Myocyte (in vitro differentiated cells): ENCODE data around the gene QPCTL. TPM values are rescaled to one million over a fixed set of nuclear protein-coding genes. Genes with fewer than 3 reads are reported as not detected.
"Not testable (repeated sequence)": the region's sequence is repeated elsewhere in the genome, so short reads cannot be mapped to it uniquely, and the experiment has no call there.

Source experiments
- DNase-seq: peaks from one replicate; pipeline ENCODE4 v3.0.0-alpha.2; 2012; ENCODE audit warnings: low read depth
- total RNA-seq: library from RNA; depleted of rRNA; stranded (reverse); fragments of >200 nt; gene quantifications from 2 replicates; pipeline ENCODE4 v1.2.3, GENCODE V29; 2014

The QPCTL gene
- total RNA-seq, 1 donor from 2014 or later = 16.6 TPM

DNA sequence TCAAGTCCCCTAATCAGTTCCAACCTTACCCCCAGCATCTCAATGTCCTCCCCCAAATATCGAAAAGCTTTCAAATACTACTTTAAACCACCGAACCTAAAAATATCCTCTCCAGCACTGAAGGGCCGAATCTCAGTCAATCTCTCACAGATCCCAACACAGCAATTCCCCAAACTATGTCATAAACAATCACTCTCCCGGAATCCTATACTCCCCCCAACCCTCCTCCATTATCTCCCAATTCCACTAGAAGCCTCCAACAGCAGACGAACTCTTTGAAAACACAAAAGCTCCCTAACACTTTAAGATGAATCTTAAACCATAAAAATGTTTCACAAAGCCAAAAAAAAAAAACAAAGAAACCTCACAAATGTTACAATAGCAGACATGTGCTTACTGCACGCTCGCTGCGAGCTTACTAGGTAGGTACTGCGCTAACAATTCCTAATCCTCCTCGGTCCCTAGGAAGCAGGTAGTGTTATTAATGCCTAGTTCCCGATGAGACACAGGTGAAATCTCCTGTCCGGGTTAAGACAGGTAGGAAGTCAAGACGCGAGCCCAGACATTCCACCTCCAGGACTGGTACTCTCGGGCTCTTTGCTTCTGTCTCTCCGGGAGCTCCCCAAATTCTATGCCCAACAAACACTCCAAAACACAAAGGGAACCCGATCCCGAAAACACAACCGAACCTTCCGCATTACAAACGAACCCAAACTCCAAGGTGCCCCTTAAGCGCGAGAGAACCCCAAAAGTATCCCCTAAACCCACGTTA, 24.1 kb downstream of the QPCTL start:
- peak; percentile 29 for DNase-seq

DNA sequence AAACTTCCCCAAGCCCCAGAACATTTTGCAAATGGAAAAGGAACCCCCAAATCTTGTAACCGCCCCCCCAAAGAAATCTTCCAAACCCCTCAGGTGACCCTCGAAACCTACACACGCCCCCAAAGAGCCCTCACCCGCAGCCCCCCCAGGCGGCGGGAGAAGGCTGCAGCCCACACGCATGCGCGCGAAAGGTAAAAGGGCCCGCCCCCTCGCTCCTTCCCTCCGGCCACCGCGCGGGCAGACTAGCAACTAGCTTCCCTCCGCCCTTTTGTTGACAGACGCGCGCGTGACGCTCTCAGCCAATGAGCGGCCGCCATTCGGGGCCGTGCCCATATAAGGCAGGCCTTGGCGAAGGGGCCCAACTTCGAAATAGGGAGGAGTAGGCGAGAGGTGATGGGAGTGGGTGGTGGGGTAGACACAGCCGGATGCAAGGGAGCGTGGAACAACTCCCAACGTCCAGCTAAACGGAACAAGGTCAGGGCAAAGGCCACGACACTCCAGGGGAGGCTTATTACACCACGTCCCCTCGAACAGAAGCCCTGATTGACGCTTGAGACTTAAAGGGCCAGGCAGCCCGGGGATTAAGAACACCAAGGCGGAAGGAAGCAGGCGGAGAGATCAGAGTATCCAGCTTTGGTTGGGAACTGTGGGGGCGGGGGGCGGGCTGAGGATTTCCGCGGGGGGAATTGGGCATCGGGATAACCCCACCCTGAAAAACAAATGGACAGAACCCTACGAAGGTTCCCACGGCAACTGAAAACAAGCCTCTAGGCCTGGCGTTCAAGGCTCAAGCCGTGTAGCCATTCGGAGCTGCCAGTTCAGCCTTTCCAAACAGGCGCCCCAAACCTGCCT, 24.9 kb downstream of the QPCTL start:
- DNase-seq = peak; percentile 100

DNA sequence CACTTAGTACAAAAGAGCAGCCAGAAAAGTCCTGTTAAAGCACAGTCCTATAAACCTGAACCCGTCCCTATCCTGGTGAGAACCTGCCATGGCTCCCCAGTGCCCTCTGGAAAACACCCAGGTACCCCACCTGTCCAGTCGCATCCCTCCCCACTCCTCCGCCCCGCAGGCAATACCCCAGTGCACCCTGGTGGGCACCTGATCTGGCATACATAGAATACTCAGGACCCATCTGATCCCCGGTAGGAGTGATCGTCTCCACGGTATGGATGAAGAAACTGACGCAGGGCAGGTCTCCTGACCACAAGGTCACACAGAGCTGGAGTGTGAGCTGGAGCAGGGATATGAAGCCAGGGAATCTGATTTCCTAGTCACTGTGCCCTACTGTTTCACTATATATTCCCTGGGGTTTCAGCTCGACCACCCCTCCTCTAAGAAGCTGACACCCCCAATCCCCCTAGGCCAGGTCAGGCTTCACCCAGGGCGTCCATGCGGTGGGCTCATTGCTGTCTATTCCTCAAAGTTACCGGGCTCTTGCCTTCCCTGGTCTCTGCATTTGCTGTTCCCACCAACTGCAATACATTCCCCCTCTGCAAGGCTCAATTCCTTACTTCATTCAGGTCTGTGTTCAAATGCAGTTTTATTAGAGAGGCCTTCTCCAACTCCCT, 25.7 kb downstream of the QPCTL start:
- DNase-seq = no peak

DNA sequence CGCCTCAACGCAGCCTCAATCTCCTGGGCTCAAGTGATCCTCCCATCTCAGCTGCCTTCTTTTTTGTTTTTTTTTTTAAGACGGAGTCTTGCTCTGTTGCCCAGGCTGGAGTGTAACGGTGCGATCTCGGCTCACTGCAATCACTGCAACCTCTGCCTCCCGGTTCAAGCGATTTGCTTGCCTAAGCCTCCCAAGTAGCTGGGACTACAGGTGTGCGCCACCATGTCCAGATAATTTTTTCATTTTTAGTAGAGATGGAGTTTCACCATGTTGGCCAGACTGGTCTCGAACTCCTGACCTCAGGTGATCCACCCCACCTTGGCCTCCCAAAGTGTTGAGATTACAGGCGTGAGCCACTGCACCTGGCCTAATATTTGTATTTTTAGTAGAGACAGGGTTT, 27.6 kb downstream of the QPCTL start:
- DNase-seq = not testable (repeated sequence)

DNA sequence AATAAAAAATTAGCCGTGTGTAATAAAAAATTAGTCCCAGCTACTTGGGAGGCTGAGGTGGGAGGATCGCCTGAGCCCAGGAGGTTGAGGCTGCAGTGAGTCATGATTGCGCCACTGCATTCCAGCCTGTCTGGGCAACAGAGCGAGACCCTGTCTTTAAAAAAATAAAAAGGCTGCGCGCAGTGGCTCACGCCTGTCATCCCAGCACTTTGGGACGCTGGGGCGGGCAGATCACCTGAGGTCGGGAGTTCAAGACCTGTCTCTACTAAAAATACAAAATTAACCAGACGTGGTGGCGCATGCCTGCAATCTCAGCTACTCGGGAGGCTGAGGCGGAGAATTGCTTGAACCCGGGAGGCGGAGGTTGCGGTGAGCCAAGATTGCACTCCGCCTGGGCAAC, 36.2 kb downstream of the QPCTL start:
- not testable (repeated sequence) for DNase-seq

DNA sequence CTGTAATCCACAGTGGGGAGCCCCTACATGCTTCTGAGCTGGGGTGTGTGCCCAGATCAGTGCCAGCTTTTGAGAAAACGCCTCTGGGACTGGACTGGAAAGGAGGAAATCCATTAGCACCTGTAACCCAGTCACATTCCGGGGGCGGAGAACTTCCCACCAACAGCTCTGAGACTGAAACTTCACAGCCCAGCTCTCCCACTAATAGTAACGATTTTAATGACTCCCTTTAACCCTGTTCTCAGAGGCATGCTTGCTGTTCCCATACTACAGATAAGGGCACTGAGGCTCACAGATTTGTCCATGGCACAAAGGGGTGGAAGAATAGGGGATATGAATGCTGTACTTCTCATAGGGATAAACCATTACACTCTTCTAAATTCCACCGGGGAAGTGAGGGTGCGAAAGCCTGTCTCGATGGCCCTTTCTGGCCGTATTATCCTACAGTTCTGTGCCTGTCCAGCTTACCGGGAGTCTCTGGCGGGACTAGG, 37.4 kb downstream of the QPCTL start:
- DNase-seq = peak; percentile 11

DNA sequence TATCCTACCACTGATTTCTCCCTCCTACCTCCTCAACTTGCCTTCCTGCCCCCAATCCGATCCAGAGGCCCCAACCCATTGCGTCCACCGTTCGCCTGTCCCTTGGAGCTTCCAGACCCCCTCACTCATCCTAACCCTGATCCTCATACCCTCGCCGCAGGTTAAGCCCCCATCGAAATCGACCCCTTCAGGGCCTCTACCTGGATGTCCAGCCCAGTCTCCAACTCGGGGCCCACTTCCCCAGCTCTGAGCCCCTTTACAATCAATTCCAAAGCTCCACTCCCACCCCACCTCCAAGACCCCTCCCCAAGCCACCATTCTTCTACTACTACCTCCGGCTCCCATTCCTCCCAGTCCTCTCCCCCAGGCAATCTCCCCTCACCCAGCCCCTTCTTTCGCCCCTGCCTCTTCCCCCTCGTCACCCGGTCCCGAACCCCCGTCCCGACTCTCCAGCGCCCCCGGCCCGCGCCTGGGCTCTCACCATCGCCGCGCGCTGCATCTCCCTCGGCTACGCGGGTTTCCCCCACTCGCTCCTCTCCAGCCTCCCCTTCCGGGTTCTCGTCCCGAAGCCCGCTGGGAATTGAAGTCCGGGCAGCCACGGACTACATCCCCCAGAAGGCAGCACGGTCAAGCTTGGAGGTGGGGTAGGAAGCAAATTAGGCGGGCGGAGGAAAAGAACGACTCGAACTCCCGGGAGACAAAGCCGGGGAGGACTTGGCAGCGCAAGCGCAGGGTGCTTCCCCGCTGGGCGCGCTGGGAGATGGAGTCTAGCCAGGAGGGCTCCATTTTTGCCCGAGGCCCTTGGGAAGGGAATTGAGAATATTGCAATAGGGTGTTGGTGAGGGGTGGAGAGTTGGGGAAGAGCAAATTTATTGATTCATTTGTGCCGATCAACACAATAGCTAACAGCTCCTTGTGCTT, 38.2 kb downstream of the QPCTL start, which contains the start of gene FBXO46:
TSS of gene FBXO46 (minus strand) at position 529 of the 921 bp plus-strand sequence. CDS start 17,401 bp downstream, outside the sequence.
- DNase-seq = peak; percentile 99

DNA sequence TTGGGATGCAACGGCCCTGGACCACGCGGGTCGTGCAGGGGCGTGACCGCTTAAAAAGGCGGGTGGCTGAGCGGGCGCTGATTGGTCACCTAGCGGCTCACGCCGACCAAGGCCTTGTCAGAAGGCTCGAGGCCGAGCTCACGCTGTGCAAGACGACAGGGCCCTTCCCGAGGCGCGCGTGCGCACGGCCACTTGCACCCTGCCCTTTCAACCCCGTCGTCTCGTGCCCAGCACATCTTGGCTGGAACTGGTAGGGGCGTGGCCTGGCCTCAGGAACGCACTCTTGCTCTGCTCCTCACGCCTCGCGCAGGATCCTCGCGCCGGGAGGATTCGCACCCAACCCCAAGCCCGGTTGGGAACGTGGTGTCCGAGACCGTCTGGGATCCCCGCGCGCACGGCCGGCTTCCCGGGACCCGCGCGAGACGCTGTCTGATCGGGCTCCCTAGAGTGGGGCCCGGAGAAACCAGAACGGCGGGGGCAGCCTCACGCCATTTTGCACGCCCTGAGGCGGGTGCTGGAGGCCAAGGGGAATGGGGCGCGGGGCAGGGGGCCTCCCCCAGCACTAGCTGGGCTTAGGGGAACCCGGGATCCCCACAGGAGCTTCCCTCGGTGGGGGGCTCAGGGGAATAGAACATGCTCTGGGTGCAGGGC, 40.8 kb downstream of the QPCTL start, which contains the start of gene MEIOSIN:
TSS of gene MEIOSIN (plus strand) at position 280 of the 651 bp plus-strand sequence. CDS start 1,938 bp downstream, outside the sequence.
- no peak for DNase-seq

DNA sequence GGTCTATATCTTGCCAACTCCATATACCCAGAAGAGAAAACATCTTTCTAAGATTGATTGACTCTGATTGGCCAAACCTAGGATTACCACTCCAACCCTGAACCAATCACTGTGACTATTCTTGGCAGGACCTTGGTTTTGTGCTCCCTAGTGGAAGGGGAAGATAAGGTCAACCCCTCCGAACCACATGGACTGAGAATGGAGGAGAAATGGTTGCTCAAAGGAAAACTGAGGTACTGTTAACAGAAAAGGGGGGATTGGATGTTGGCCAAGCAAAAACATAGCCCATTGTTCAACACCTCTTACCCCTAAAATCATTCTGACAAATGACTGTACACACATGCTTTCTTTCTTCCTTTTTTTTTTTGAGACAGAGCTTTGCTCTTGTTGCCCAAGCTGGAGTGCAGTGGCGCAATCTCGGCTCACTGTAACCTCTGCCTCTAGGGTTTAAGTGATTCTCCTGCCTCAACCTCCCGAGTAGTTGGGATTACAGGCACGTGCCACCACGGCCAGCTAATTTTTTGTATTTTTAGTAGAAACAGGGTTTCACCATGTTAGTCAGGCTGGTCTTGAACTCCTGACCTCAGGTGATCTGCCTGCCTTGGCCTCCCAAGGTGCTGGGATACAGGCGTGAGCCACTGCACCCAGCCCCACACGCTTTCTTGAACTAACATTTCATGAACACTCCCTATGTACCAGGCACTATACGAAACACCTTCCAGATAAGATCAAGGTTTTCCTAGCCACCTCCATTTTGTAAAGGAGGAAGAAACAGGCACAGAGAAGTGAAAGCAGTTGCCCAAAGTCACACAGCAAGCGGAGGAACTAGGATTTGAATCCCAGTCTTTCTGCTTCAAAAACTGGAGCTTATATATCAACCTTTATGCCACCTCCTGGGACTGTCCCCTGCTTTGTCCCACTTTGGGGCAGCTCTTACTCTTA, 47.3 kb downstream of the QPCTL start:
- no peak for DNase-seq

DNA sequence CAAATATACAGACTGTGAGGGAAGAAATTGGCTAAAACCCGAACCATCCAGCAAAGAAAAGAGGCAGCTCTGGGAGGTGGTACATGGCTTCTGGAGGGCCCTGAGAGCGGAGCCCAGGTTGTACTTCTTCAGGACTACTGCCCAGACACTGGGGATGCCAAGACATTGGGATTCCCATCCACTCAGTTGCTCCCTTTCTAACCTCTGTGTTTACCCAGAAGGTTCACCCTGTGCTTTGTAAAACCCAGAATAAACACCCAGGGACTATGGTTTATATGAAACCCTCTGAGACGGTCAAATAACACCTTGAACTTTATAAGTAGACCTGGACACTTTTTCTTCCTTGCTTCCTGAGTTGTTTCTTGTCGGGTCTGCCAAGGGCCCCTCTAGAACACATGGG, 50.5 kb downstream of the QPCTL start:
- no peak for DNase-seq

DNA sequence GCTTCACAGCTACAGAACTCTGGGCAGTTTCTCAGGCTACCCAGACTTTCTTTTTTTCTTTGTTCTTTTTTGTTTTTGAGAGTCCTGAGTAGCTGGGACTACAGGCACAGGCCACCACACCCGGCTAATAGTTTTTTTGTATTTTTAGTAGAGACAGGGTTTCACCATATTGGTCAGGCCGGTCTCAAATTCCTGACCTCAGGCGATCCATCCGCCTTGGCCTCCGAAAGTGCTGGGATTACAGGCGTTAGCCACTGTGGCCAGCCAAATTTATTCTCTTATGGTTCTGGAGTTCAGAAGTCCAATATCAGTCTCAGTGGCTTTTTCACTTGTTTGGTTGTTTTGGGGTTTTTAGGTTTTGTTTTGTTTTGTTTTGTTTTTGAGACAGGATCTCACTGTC, 53.1 kb downstream of the QPCTL start:
- DNase-seq = no peak

DNA sequence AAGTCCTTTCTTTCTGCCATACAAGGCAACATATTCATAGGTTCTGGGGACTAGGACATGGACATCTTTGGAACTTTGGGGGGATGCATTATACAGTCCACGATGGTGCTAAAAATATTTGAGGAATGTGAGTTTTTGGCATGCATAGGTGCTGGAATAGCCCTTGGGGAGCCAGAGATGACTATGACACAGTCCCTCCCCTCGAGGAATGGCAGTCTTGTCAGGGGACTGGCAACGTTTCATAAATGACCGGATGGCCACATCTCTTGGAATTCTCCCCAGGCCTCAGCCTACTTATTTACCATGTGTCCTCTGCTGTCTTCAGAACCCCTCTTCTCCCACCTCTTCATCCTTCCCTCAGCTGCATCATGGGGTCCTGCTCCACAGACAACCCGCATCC, 54.4 kb downstream of the QPCTL start:
- no peak for DNase-seq

DNA sequence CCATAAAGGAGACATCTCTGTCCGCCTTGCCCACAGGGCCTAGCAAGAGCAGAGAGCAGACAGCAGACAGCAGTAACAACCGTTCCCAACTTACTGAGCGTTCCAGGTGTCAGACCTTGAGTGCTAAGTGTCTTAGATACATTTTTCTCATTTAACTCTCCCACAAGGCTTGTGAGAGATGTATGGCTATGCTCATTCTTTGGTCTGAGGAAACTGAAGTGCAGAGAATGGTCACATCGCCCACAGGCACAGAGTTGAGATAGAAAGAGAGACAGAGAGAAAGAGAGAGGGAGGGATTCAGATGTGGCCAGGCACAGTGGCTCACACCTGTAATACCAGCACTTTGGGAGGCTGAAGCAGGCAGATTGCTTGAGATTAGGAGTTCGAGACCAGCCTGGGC, 55.0 kb downstream of the QPCTL start:
- no peak for DNase-seq

DNA sequence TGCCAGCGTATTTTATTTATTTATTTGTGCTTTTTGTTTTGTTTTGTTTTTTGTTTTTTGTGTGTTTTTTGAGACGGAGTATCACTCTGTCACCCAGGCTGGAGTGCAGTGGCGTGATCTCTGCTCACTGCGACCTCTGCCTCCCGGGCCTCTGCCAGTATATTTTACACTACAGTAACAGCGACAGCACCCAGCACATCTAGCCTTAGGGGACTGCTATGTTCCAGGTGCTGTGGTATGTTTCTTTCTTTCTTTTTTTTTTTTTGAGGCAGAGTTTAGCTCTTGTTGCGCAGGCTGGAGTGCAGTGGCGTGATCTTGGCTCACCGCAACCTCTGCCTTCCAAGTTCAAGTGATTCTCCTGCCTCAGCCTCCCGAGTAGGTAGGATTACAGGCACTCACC, 59.0 kb downstream of the QPCTL start:
- not testable (repeated sequence) for DNase-seq

DNA sequence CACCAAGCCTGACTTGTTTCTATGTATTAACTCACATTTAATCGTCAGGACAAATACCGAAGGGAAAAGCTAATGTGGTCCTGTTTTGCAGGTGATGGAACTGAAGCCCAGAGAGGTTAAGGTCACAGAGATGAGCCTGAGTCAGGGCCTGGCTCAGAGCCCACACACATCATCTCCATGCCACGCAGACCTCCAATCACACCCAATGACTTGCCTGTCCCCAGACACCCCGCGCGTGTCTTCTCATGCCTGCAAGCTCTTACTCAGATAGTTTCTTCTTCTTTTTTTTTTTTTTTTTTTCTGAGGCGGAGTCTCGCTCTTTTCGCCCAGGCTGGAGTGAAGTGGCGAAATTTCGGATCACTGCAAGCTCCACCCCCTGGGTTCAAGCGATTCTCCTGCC, 60.2 kb downstream of the QPCTL start:
- DNase-seq = no peak

DNA sequence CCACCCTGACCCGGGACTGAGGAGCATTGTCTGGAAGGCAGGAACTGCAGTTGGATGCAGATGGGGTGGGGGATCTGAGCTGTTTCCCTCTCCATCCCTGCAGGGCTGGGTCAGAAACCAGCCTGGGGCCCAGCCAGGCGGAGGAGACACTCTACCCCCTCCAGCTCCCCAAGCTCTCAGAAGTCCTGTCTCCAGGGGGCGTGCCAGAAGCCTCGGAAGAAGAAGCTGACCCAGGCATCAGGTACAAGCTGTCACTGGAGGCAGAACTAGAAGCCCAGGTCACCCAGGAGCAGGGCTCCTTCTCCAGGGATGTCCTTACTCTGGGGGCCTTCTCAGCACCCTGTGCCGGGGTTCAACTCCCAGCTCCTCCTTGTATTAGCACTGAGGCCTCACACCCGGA, 61.1 kb downstream of the QPCTL start:
- DNase-seq = no peak
